WTC11 (cell line): ENCODE measurements around the gene ILRUN.

ENCODE experiments used
- CBFB ChIP-seq: sonication (generic); formaldehyde crosslinking; IDR thresholded peaks from 2 replicates; pipeline ENCODE4 v1.8.1; 2022; ENCODE audit warnings: mild to moderate bottlenecking, low read depth, missing genetic modification reagents
- CREB1 ChIP-seq: sonication (generic); formaldehyde crosslinking; IDR thresholded peaks from 2 replicates; pipeline ENCODE4 v1.8.0; 2023; ENCODE audit warnings: mild to moderate bottlenecking, missing genetic modification reagents
- CREM ChIP-seq: sonication (generic); formaldehyde crosslinking; IDR thresholded peaks from 2 replicates; pipeline ENCODE4 v1.8.1; 2022; ENCODE audit warnings: mild to moderate bottlenecking, missing genetic modification reagents, moderate library complexity
- ELF4 ChIP-seq: sonication (generic); formaldehyde crosslinking; IDR thresholded peaks from 2 replicates; pipeline ENCODE4 v1.8.1; 2022; ENCODE audit warnings: low read depth, mild to moderate bottlenecking, moderate library complexity, missing genetic modification reagents
- JAZF1 ChIP-seq: fragments of 250-450 bp; sonication (Bioruptor Pico); IDR thresholded peaks from 2 replicates; pipeline ENCODE4 v1.9.0; 2021; ENCODE audit warnings: moderate library complexity, mild to moderate bottlenecking, inconsistent platforms
- NFE2L1 ChIP-seq: sonication (generic); formaldehyde crosslinking; IDR thresholded peaks from 2 replicates; pipeline ENCODE4 v1.8.1; 2023; ENCODE audit warnings: missing genetic modification reagents
- TEAD4 ChIP-seq: sonication (generic); formaldehyde crosslinking; IDR thresholded peaks from 2 replicates; pipeline ENCODE4 v1.8.0; 2022; ENCODE audit warnings: mild to moderate bottlenecking, missing genetic modification reagents
- ZNF232 ChIP-seq: sonication (generic); formaldehyde crosslinking; IDR thresholded peaks from 2 replicates; pipeline ENCODE4 v1.8.0; 2022; ENCODE audit warnings: mild to moderate bottlenecking, missing genetic modification reagents
- ZNF263 ChIP-seq: sonication (generic); formaldehyde crosslinking; IDR thresholded peaks from 2 replicates; pipeline ENCODE4 v1.8.1; 2022; ENCODE audit warnings: low read depth, mild to moderate bottlenecking, moderate library complexity, missing genetic modification reagents
- ZSCAN18 ChIP-seq: fragments of 250-450 bp; sonication (Bioruptor Pico); IDR thresholded peaks from 2 replicates; pipeline ENCODE4 v2.1.2; 2022; ENCODE audit warnings: mild to moderate bottlenecking, moderate library complexity
- TF ChIP-seq, protein P1 (sequence below): fragments of 200-600 bp; IDR thresholded peaks from 2 replicates; pipeline ENCODE4 v1.8.0; 2022; ENCODE audit warnings: antibody characterized with exemption
- TF ChIP-seq, protein P2 (sequence below): sonication (generic); formaldehyde crosslinking; conservative IDR thresholded peaks from 2 replicates; pipeline ENCODE4 v1.8.1; 2022; ENCODE audit warnings: mild to moderate bottlenecking, missing genetic modification reagents
- TF ChIP-seq, protein P3 (sequence below): sonication (generic); formaldehyde crosslinking; IDR thresholded peaks from 2 replicates; pipeline ENCODE4 v1.8.1; 2022; ENCODE audit warnings: low read depth, missing genetic modification reagents, borderline replicate concordance
- TF ChIP-seq, protein P4 (sequence below): sonication (generic); formaldehyde crosslinking; IDR thresholded peaks from 2 replicates; pipeline ENCODE4 v1.8.1; 2023; ENCODE audit warnings: mild to moderate bottlenecking, missing genetic modification reagents

- TF ChIP-seq, protein P1, sequence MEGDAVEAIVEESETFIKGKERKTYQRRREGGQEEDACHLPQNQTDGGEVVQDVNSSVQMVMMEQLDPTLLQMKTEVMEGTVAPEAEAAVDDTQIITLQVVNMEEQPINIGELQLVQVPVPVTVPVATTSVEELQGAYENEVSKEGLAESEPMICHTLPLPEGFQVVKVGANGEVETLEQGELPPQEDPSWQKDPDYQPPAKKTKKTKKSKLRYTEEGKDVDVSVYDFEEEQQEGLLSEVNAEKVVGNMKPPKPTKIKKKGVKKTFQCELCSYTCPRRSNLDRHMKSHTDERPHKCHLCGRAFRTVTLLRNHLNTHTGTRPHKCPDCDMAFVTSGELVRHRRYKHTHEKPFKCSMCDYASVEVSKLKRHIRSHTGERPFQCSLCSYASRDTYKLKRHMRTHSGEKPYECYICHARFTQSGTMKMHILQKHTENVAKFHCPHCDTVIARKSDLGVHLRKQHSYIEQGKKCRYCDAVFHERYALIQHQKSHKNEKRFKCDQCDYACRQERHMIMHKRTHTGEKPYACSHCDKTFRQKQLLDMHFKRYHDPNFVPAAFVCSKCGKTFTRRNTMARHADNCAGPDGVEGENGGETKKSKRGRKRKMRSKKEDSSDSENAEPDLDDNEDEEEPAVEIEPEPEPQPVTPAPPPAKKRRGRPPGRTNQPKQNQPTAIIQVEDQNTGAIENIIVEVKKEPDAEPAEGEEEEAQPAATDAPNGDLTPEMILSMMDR = no peak
- TF ChIP-seq ZNF263 (CRISPR knock-in tag) (no peak), NFE2L1 (CRISPR knock-in tag) (no peak), ZNF232 (CRISPR knock-in tag) (no peak), JAZF1 (no peak), ELF4 (no peak), TEAD4 (no peak), CBFB (CRISPR knock-in tag) (no peak), ZSCAN18 (CRISPR knock-in tag) (no peak), CREM (CRISPR knock-in tag) (no peak), CREB1 (CRISPR knock-in tag) (no peak)
- TF ChIP-seq, protein P2, sequence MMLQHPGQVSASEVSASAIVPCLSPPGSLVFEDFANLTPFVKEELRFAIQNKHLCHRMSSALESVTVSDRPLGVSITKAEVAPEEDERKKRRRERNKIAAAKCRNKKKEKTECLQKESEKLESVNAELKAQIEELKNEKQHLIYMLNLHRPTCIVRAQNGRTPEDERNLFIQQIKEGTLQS (CRISPR knock-in tag) = no peak
- TF ChIP-seq, protein P3, sequence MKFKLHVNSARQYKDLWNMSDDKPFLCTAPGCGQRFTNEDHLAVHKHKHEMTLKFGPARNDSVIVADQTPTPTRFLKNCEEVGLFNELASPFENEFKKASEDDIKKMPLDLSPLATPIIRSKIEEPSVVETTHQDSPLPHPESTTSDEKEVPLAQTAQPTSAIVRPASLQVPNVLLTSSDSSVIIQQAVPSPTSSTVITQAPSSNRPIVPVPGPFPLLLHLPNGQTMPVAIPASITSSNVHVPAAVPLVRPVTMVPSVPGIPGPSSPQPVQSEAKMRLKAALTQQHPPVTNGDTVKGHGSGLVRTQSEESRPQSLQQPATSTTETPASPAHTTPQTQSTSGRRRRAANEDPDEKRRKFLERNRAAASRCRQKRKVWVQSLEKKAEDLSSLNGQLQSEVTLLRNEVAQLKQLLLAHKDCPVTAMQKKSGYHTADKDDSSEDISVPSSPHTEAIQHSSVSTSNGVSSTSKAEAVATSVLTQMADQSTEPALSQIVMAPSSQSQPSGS (CRISPR knock-in tag) = no peak
- TF ChIP-seq, protein P4, sequence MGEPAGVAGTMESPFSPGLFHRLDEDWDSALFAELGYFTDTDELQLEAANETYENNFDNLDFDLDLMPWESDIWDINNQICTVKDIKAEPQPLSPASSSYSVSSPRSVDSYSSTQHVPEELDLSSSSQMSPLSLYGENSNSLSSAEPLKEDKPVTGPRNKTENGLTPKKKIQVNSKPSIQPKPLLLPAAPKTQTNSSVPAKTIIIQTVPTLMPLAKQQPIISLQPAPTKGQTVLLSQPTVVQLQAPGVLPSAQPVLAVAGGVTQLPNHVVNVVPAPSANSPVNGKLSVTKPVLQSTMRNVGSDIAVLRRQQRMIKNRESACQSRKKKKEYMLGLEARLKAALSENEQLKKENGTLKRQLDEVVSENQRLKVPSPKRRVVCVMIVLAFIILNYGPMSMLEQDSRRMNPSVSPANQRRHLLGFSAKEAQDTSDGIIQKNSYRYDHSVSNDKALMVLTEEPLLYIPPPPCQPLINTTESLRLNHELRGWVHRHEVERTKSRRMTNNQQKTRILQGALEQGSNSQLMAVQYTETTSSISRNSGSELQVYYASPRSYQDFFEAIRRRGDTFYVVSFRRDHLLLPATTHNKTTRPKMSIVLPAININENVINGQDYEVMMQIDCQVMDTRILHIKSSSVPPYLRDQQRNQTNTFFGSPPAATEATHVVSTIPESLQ (CRISPR knock-in tag) = no peak
Observed at GRCh38 chr6:34705241-34705640, 8.7 kb upstream of the ILRUN start.
